ENCODE measurements around the gene SMAD3. TPM values are rescaled to one million over a fixed set of nuclear protein-coding genes. Genes with fewer than 3 reads are reported as not detected.

SMAD3 gene
- total RNA-seq, 2 donors from 2014 or later = 19.7 to 52.4 TPM

DNA sequence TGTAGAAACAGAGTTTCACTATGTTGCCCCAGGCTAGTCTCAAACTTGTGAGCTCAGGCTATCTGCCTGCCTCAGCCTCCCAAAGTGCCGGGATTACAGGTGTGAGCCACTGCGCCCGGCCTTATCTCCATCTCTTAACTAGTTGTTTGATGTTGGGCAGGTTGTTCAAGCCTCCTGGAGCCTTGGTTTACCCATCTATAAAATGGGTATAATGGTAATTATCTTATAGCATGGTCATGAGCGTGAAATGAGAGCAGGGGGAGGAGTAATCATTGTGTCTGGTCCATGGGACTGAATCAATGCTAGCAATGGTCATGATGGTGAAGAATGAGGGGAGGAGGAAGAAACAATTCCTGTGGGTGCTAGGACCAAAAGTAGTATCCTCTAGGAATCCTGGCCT, 32.0 kb downstream of the SMAD3 start:
- ATAC-seq (no peak), DNase-seq (no peak)
- Histone ChIP-seq H3K27me3 (no peaks in the 10 kb centered on the region), H3K4me3 (no peak overlapping the region), H3K9me3 (no peaks in the 10 kb centered on the region), H3K4me1 (peaks cover 40% of the 10 kb centered on the region), H3K27ac (no peak overlapping the region), H3K36me3 (replicated peaks in 1 of 2; ENCODE audit: insufficient read depth in 1 of 2, low read depth in 2 of 2) (no peaks in the 10 kb centered on the region)
- intact Hi-C loops (cut with DNase I) = no loop called here
- TF ChIP-seq POLR2A (IDR thresholded peaks at IDR 0.05) = no peak
- TF ChIP-seq, protein P1, sequence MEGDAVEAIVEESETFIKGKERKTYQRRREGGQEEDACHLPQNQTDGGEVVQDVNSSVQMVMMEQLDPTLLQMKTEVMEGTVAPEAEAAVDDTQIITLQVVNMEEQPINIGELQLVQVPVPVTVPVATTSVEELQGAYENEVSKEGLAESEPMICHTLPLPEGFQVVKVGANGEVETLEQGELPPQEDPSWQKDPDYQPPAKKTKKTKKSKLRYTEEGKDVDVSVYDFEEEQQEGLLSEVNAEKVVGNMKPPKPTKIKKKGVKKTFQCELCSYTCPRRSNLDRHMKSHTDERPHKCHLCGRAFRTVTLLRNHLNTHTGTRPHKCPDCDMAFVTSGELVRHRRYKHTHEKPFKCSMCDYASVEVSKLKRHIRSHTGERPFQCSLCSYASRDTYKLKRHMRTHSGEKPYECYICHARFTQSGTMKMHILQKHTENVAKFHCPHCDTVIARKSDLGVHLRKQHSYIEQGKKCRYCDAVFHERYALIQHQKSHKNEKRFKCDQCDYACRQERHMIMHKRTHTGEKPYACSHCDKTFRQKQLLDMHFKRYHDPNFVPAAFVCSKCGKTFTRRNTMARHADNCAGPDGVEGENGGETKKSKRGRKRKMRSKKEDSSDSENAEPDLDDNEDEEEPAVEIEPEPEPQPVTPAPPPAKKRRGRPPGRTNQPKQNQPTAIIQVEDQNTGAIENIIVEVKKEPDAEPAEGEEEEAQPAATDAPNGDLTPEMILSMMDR (IDR thresholded peaks at IDR 0.05) = no peak
- 97% methylated on average over 4 of the region's 4 CpGs for WGBS, 2 donors

- Histone ChIP-seq H3K4me1 (peaks cover 35% of the 10 kb centered on the region), H3K27ac (peak overlapping the region in 2 of 4 donors; percentile 43 to 44), H3K27me3 (no peaks in the 10 kb centered on the region), H3K36me3 (replicated peaks in 1 of 2; ENCODE audit: insufficient read depth in 1 of 2, low read depth in 2 of 2) (no peaks in the 10 kb centered on the region), H3K9me3 (no peaks in the 10 kb centered on the region), H3K4me3 (no peak overlapping the region)
- intact Hi-C loops (cut with DNase I) = no loop called here
- ATAC-seq (no peak), DNase-seq (peak in 1 of 4 donors; percentile 23)
- TF ChIP-seq POLR2A (IDR thresholded peaks at IDR 0.05) = no peak
- TF ChIP-seq, protein P1 (IDR thresholded peaks at IDR 0.05) = no peak
- 44 to 61% methylated on average over 14 of the region's 14 CpGs for WGBS, 2 donors
Observed at GRCh38 chr15:67097930-67098740, 32.7 kb downstream of the SMAD3 start.

DNA sequence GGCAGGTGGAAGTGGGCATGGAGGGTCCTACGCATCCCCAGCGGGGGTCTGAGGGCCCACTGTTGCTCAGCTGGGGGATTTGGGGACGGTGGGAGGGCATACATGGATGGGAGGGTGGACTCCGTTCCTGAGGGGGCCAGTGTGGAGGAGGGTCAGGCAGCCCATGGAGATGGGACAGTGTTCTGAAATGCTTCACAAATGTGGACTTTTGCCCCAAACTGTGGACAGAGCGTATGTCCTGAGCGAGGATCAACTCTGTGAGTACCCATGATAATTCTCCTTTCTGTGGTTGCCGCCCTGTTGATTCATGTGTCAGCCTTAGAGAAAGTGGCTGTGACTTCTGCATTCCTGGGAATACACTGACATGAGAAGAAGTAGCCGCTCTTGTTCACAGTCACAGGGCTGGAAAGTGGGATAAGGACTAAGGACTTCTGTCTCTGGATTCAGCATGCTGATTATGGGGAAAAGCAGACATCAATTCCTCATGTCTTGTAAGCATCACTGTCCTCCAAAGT, 33.4 kb downstream of the SMAD3 start:
- peak overlapping the region in 2 of 4 donors; percentile 43 to 44 for H3K27ac ChIP-seq
- intact Hi-C loops (cut with DNase I) = no loop called here
- no peaks in the 10 kb centered on the region for H3K36me3 ChIP-seq (replicated peaks in 1 of 2; ENCODE audit: insufficient read depth in 1 of 2, low read depth in 2 of 2)
- ATAC-seq = no peak
- no peaks in the 10 kb centered on the region for H3K27me3 ChIP-seq
- 71 to 83% methylated on average over 8 of the region's 8 CpGs for WGBS, 2 donors
- H3K4me1 ChIP-seq = peaks cover 41% of the 10 kb centered on the region
- no peak for DNase-seq
- no peak for TF ChIP-seq POLR2A (IDR thresholded peaks at IDR 0.05)
- TF ChIP-seq, protein P1 (IDR thresholded peaks at IDR 0.05) = no peak
- H3K4me3 ChIP-seq = no peak overlapping the region
- no peaks in the 10 kb centered on the region for H3K9me3 ChIP-seq

GRCh38 chr15:67100124-67100791, 34.9 kb downstream of the SMAD3 start:
- TF ChIP-seq, protein P1 (IDR thresholded peaks at IDR 0.05) = no peak
- no peak for TF ChIP-seq POLR2A (IDR thresholded peaks at IDR 0.05)
- no peaks in the 10 kb centered on the region for H3K36me3 ChIP-seq (replicated peaks in 1 of 2; ENCODE audit: insufficient read depth in 1 of 2, low read depth in 2 of 2)
- intact Hi-C loops (cut with DNase I) = no loop called here
- H3K27me3 ChIP-seq = no peaks in the 10 kb centered on the region
- no peak overlapping the region for H3K27ac ChIP-seq
- H3K4me1 ChIP-seq = peaks cover 55% of the 10 kb centered on the region
- no peak for ATAC-seq
- H3K4me3 ChIP-seq = no peak overlapping the region
- no peaks in the 10 kb centered on the region for H3K9me3 ChIP-seq
- WGBS, 2 donors = 64 to 78% methylated on average over 4 to 5 of the region's 5 CpGs
- DNase-seq = no peak

Data from body of pancreas (tissue), 4 donors.